Epithelial cell of proximal tubule (primary cell): Measurements from ENCODE around the gene CACNG5. TPM values are rescaled to one million over a fixed set of nuclear protein-coding genes. Genes with fewer than 3 reads are reported as not detected.

Experiments used
- DNase-seq: peaks from one replicate; pipeline ENCODE4 v3.0.0-alpha.2; 2011; ENCODE audit warnings: low read depth
- H3K4me3 ChIP-seq: 2 replicates; pipeline ENCODE4 v1.5.1; 2011; ENCODE audit warnings: low read depth, mild to moderate bottlenecking, low read length
- total RNA-seq: library from RNA; depleted of rRNA; stranded (reverse); fragments of >200 nt; gene quantifications from 2 replicates; pipeline ENCODE4 v1.2.3, GENCODE V29; 2015
- TF ChIP-seq, protein P1 (sequence below): conservative IDR thresholded peaks from 2 replicates; pipeline ENCODE4 v1.5.1; 2012; ENCODE audit warnings: low read depth, mild to moderate bottlenecking, low read length

CACNG5 gene
- total RNA-seq, 1 donor from 2014 or later, result not detected

DNA sequence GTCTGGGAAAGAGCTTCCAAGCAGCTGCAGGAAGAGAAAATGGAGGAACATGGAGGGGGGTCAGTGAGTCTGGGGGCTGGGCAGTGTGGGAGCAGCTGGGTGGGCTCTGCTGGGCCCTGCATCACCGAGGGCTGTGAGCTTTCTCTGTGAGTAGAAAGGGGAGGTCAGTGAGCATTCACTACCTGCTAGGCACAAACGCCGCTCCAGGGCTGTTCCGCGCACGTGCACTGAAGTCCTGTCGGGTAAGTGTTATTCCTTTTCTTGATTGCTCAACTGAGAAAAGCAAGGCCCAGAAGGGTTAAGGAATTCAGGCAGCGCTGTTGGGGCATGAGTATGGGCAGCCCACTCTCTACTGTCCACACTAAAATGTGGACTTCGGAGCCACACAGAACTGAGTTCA, 4.7 kb downstream of the CACNG5 start:
- TF ChIP-seq, protein P1, sequence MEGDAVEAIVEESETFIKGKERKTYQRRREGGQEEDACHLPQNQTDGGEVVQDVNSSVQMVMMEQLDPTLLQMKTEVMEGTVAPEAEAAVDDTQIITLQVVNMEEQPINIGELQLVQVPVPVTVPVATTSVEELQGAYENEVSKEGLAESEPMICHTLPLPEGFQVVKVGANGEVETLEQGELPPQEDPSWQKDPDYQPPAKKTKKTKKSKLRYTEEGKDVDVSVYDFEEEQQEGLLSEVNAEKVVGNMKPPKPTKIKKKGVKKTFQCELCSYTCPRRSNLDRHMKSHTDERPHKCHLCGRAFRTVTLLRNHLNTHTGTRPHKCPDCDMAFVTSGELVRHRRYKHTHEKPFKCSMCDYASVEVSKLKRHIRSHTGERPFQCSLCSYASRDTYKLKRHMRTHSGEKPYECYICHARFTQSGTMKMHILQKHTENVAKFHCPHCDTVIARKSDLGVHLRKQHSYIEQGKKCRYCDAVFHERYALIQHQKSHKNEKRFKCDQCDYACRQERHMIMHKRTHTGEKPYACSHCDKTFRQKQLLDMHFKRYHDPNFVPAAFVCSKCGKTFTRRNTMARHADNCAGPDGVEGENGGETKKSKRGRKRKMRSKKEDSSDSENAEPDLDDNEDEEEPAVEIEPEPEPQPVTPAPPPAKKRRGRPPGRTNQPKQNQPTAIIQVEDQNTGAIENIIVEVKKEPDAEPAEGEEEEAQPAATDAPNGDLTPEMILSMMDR, result no peak
- H3K4me3 ChIP-seq, result no peak overlapping the region
- no peak for DNase-seq

DNA sequence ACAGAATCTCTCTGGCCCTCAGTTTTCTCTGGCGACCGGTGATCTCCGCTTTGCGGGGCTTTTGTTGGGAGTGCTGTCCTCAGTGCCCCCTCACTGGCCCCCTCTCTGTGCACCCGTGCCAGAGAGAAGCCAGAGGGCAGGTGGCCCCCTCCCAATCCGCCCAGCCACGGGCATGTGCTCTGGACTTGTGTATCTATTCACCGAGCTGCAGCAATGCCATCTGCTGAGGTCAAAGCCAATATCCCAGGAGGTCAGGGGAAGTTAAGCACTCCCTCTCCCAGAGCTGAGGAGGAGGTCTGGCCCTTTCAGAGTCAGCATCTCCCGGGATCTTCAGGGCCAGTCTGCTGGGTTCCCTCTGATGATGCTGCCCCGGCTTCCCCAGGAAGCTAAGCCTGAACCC, 5.1 kb downstream of the CACNG5 start:
- no peak overlapping the region for H3K4me3 ChIP-seq
- TF ChIP-seq, protein P1, result no peak
- DNase-seq, result no peak

DNA sequence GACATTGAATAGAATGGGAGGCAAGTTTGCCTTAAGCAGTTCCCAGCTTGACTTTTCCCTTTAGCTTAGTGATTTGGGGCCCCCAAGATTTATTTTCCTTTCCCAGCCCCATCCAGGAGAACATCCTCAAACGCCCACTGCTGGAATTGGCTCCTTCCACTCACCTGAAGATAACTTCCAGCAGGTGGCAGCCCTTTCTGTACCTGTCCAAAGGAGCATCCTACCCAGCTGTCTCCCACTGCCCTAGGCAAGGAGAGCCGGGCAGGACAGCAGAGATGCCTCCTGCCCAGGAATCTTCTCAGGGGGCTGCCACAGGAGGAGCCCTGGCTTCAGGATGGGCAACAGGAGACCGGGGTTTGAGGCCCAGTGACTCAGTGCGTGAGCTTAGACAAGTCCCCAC, 6.4 kb downstream of the CACNG5 start:
- TF ChIP-seq, protein P1, result no peak
- H3K4me3 ChIP-seq, result no peak overlapping the region
- no peak for DNase-seq

DNA sequence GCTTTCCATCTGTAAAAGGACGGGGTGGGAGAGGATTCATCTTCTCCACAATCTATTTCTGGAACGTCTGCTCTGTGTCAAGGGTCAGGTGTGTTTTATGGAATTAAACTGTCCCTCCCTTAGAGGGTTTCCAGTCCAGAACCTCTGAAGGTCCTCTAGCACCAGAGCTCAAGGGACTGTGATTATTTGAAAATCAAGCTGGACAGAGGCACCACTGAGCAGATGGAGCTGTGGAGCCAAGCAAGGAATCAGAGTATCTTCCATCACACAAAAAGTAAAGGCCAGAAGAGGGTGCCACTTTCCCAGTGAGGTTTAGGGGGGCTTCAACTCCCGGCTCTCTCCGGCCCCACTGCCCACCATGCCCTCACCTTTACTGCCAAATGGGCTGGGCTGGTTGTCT, 6.8 kb downstream of the CACNG5 start:
- TF ChIP-seq, protein P1, result no peak

DNA sequence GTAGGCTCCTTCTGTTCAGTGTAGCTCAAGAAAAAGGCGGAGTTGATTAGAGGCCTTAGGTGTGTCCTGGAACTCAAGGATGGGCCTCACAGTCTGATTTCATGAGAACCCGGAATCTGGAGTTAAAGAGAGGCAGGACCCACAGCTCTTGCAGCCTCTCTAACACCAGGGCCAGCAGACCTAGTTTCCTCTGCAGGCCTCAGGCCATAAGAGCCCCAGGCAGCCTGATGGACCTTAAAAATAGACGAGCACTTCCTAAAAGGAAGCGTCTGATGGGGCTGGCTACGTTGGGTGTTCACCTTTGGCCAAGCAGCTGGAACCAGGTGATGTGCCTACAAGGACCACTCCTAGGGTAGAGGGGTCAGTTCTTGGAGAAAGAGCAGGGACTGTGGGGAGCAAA, 7.6 kb downstream of the CACNG5 start:
- no peak overlapping the region for H3K4me3 ChIP-seq
- no peak for DNase-seq

More for the DNA sequence above, 6.8 kb downstream of the CACNG5 start:
- no peak overlapping the region for H3K4me3 ChIP-seq
- DNase-seq, result no peak

DNA sequence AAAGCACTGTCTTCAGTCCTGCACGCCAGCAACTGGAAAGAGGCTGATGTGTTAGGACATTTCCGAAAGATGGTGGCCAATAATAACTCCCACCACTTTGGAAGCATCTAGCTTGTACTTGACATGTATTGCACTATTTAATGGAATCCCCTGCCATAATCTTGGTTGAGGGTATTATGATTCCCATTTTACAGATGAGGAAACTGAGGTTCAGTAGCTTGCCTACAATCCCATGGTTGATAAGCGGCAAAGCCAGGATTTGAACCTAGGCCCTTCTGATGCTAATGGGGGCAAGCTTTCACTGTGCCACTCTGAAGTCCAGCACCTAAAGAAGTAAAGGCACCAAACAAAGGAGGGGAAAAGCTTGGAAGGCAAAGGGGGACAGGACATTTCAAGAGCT, 8.0 kb downstream of the CACNG5 start:
- DNase-seq, result no peak
- no peak overlapping the region for H3K4me3 ChIP-seq
- TF ChIP-seq, protein P1, result no peak

More for the DNA sequence above, 7.6 kb downstream of the CACNG5 start:
- TF ChIP-seq, protein P1, result no peak

GRCh38 chr17:66843627-66844026, 8.7 kb downstream of the CACNG5 start:
- TF ChIP-seq, protein P1, result no peak
- DNase-seq, result no peak
- H3K4me3 ChIP-seq, result no peak overlapping the region
